Mononuclear cell (primary cell): ENCODE results near the gene MYH8. TPM values are rescaled to one million over a fixed set of nuclear protein-coding genes. Genes with fewer than 3 reads are reported as not detected.

Experiments
- H3K27me3 ChIP-seq: 2 replicates; pipeline ENCODE4 v1.6.0; 2011; ENCODE audit warnings: low read length, control low read depth; ENCODE audit not compliant: insufficient read depth
- H3K4me1 ChIP-seq: 2 replicates; pipeline ENCODE4 v1.5.1; 2011; ENCODE audit warnings: mild to moderate bottlenecking, low read length, control low read depth; ENCODE audit not compliant: insufficient read depth
- H3K4me3 ChIP-seq: 2 replicates; pipeline ENCODE4 v1.5.1; 2011; ENCODE audit warnings: mild to moderate bottlenecking, low read length, moderate library complexity
- H3K9me3 ChIP-seq: 2 replicates; pipeline ENCODE4 v1.5.1; 2011; ENCODE audit warnings: low read depth, mild to moderate bottlenecking, control low read depth, low read length
- total RNA-seq: library from RNA; depleted of rRNA; stranded (reverse); fragments of >200 nt; gene quantifications from one replicate; pipeline ENCODE4 v1.2.3, GENCODE V29; 2012

Gene MYH8
- total RNA-seq, 1 donor = not detected

DNA sequence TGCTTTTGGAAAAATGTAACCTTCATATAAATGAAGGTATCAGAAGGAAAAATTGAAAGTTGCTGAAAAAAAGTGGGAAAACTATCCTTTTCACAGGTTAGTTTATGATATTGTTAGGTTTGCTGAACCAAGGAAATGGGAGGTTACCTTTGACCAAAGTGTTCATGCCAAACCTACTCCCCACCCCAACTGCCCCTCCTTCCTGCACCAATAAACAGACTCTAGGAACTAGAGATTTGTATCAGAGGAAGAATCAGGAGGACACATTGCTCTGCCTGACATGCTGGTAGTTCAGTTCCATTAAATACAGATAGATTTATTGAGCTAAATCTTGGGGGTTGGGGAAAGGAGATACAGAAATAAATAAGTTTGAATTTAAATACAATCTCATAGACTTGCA lies 18.2 kb downstream of the MYH8 start:
- Histone ChIP-seq H3K27me3 (no peaks in the 10 kb centered on the region), H3K4me1 (no peaks in the 10 kb centered on the region), H3K9me3 (no peaks in the 10 kb centered on the region), H3K4me3 (no peak overlapping the region)

DNA sequence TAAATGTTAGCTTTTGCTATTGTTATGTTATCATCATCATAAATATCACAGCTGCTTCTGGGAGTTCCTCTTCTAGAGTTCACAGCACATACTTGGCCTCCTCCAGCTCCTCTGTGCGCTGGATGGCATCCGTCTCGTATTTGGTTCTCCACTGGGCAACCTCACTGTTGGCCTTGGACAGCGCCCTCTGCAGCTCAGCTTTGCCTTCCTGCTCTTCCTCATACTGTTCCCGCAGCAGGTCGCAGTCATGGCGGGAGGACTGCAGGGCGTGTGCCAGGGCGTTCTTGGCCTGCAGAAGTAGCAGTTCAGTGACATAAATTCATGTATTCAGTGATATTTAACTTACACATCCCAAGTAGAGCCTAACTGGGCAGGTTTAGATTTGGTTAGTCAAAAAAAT lies 23.4 kb downstream of the MYH8 start:
- peaks cover 2% of the 10 kb centered on the region for H3K27me3 ChIP-seq
- no peaks in the 10 kb centered on the region for H3K4me1 ChIP-seq
- no peak overlapping the region for H3K4me3 ChIP-seq
- H3K9me3 ChIP-seq = no peaks in the 10 kb centered on the region

DNA sequence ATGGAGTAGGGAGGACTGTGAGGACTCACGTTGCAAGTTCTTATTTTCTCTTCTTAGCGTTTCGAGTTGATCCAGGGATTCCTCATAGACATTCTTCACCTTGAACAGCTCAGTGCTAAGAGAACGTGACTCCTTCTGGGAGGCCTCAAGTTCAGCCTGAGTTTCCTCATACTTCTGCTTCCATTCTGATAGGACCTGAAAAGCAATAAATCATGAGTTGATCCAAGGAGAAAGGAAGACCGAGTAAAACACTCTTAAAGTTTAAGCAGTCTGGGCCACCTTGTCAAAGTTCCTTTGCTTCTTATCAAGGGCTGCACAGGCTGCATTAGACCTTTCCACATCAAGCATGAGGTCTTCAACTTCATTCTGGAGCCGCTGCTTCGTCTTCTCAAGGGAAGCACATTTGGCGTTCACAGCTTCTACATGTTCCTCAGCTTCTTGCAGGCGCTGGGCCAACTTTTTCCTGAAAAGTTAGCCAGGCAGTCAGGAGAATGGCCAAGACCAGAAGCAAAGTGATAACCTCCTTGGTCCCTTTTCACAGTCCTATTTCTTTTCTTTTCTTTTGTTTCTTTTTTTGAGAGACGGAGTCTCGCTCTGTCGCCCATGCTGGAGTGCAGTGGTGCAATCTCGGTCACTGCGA lies 25.1 kb downstream of the MYH8 start:
- Histone ChIP-seq H3K9me3 (no peaks in the 10 kb centered on the region), H3K27me3 (peaks cover 2% of the 10 kb centered on the region), H3K4me1 (no peaks in the 10 kb centered on the region), H3K4me3 (no peak overlapping the region)

DNA sequence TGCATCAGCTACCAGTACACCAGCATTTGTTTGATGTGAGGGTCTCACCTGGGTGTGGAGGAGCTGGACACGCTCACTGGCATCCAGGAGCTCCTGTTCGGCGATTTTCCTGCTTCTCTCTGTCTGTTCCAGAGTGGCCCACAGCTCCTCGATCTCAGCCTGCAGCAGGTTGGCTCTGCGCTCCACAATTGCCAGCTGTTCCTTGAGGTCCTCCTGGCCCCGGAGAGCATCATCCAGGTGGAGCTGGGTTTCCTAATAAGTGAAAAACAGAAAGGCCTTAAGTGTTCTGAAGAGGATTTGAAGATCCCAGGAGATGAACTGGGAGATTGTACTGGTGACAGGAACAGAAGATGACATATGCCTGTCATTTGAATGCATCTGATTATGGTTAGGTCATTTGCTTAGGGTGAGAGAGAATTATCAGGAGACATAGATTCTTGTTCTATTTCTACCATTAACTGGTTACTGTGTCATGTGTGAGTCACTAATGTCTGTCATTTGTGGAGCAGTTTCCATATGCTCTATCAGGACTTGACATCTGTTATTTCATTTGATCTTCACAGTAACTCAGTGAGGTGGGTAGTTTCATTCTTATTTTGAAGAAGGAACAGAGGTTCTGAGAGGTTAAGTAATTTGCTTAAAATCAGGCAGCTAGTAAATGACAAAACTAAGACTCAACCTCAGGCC lies 27.4 kb downstream of the MYH8 start:
- no peaks in the 10 kb centered on the region for H3K4me1 ChIP-seq
- no peaks in the 10 kb centered on the region for H3K9me3 ChIP-seq
- peaks cover 5% of the 10 kb centered on the region for H3K27me3 ChIP-seq
- no peak overlapping the region for H3K4me3 ChIP-seq

DNA sequence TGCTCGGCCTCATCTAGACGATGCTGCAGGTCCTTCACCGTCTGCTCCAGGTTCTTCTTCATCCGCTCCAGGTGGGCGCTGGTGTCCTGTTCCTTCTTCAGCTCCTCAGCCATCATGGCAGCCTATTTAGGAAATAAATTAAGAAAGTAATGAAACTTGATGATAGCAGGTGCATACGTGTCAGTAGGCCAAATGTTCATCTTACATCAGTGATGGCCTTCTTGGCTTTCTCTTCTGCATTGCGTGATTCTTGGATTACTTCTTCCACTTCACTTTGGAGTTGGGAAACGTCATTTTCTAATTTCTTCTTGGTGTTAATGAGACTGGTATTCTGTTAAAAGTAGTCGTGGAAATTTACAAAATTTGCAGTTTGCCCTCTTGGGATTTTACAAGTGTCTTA lies 28.9 kb downstream of the MYH8 start:
- Histone ChIP-seq H3K9me3 (no peaks in the 10 kb centered on the region), H3K27me3 (peaks cover 5% of the 10 kb centered on the region), H3K4me3 (no peak overlapping the region), H3K4me1 (no peaks in the 10 kb centered on the region)

DNA sequence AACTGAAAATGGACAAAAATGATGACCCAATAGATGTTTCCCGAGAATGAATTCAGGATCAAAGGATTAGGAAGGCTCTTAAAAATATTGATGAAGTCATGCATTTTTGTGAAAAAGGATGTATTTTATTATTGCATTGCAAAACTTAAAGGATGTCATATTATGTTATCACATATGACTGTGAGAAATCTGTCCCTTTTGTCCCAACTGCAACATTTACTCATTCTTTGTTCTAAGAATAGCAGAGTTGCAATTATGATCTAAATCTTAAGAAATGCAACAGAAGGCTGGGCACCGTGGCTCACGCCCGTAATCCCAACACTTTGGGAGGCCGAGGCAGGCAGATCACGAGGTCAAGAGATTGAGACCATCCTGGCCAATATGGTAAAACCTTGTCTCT lies 35.9 kb downstream of the MYH8 start:
- Histone ChIP-seq H3K27me3 (peaks cover 2% of the 10 kb centered on the region), H3K4me1 (no peaks in the 10 kb centered on the region), H3K4me3 (no peak overlapping the region), H3K9me3 (no peaks in the 10 kb centered on the region)

DNA sequence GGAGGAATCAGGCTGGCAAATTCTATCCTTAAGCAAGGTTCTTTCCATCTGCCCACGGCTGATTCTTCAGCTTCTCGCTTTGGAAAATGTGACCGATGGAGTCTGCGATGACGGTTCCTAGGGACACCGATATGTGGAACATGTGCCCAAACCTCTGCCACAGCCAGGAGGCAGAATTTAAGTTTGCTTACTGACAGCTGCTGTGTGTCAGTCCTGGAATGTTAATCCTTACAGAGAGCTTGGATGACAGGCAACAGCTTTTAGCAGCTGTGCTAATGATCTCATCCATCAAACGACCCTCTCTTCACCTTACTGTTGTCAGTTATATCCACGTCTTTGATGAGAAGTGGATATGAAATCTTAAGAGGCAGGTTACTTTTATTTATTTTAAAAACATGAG lies 37.6 kb downstream of the MYH8 start:
- Histone ChIP-seq H3K27me3 (no peaks in the 10 kb centered on the region), H3K4me1 (no peaks in the 10 kb centered on the region), H3K4me3 (no peak overlapping the region), H3K9me3 (no peaks in the 10 kb centered on the region)

DNA sequence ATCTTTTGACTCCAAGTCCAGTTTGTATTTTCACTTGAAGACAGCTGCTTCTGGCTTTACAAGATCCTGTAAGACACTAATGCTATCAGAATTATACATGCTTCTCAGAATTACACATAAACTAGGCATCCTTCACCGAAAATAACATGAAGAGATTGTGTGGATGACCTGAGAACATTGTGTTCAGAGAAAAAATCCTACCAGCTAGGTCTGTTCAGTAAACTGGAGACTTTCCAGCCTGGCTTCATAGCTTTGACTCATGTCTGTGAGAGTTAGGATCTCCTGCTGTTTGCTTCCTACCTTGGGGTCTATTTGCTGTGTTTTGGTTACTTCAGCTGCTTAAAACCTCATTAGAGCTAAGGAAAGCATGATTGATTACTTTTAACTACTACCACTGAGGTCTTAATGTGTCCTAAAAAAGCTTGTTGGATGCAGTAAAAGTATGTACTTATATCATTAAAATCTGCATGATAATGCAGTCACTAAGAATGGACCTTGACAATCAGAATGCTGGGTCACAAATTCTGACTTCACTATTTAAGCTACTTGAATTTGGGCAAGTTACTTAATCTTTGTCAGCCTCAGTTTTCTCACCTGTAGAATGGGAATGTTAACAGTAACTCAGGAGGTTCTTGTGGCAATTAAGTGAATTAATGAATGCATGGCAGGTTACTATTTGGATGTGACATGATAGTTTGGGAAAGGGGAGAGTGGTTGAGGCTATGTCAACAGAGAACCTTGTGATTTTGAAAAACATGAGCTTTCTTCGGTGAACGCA lies 40.9 kb downstream of the MYH8 start:
- no peaks in the 10 kb centered on the region for H3K9me3 ChIP-seq
- H3K4me3 ChIP-seq = no peak overlapping the region
- peaks cover 2% of the 10 kb centered on the region for H3K27me3 ChIP-seq
- no peaks in the 10 kb centered on the region for H3K4me1 ChIP-seq

DNA sequence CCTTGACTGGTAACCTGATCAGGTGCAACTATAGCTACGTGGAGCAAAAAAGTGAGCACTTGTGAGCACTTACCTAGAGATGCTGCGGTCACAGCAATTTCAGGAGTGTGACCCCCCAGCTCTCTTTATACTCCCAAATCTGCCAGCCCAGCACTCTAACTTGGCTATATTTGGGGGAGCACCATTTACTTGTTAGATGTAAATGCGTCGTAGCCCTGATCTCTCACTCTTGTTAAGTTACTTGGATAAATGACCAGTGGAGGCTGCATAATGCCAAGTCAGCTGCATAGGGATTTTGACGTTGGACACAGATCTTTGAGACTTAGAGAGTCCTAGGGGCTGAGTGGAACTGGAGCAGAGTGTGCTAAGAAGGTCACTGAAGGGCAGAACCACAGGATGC lies 48.8 kb downstream of the MYH8 start, which contains the start of gene MYH13:
MYH13 (minus strand) TSS at position 101 of the 400 bp plus-strand sequence. CDS start 8,476 bp downstream, outside the sequence.
- H3K27me3 ChIP-seq = peaks cover 4% of the 10 kb centered on the region
- no peak within 1 kb of the TSS for H3K4me3 ChIP-seq
- H3K4me1 ChIP-seq = no peaks in the 10 kb centered on the region
- H3K9me3 ChIP-seq = no peaks in the 10 kb centered on the region

DNA sequence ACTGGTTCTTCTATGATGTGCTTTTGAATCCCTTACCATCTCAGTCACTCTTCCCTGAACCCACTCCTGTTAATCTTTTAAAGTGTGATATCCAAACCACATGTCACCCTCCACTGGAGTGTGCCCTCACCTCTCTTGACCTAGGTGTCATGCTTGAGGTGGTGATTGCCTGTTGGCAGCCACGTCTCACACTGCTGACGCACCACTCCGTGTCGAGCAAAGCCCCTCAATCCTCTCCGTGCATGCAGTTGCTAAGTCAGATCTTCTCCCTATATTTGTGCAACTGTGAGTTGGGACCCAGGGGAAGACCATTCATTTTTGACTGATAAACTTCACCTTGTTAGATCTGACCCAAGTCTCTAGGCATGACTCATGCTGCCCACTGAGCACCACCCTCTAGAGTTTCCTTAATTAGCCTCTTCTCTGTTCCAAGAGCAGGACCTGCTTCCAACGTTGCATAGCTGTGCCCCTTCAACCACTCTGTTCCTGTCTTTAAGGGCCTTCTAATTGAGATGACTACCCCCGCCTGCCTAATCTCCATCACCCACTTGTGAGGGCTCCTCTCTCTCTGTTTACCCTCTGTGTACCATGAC lies 51.6 kb downstream of the MYH8 start:
- H3K9me3 ChIP-seq = no peaks in the 10 kb centered on the region
- H3K4me1 ChIP-seq = no peaks in the 10 kb centered on the region
- H3K4me3 ChIP-seq = no peak overlapping the region
- H3K27me3 ChIP-seq = peaks cover 4% of the 10 kb centered on the region

DNA sequence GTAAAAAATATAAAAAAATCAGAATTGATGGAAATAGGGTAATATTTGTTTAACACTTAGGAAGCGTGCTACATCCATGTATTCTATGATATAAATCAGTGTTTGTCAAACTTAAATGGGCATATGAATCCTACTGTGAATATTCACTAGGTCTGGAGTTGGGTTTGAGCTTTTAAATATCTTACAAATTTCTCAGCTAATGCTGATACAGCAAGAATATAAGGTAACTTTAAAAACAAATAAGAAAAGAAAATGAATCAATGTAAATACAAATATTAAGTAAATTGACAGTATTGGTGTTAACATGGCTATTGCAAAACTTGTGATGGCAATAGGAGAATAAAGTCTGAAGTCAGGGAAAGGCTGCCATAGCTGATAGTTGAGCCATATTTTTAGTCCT lies 52.5 kb downstream of the MYH8 start:
- Histone ChIP-seq H3K27me3 (peaks cover 4% of the 10 kb centered on the region), H3K4me3 (no peak overlapping the region), H3K4me1 (no peaks in the 10 kb centered on the region), H3K9me3 (no peaks in the 10 kb centered on the region)

DNA sequence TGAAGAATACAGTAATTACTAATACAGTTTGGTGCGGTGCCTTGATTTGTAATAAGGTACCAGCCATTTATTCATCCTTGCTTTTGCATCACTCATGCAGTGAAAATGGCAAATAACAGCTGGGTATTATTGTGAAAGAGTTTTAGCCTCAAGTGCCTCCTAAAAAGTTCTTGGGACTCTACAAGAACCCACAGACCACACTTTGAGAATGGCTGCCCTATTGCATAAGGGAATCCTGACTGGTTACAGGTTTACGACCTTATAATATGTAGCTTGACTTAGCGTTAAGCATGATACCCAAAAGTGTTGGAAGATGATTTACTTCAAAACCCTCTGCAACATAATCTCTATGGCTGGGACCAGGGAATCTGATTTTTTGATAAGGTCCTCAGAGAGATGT lies 53.2 kb downstream of the MYH8 start:
- Histone ChIP-seq H3K4me1 (no peaks in the 10 kb centered on the region), H3K4me3 (no peak overlapping the region), H3K27me3 (peaks cover 4% of the 10 kb centered on the region), H3K9me3 (no peaks in the 10 kb centered on the region)

DNA sequence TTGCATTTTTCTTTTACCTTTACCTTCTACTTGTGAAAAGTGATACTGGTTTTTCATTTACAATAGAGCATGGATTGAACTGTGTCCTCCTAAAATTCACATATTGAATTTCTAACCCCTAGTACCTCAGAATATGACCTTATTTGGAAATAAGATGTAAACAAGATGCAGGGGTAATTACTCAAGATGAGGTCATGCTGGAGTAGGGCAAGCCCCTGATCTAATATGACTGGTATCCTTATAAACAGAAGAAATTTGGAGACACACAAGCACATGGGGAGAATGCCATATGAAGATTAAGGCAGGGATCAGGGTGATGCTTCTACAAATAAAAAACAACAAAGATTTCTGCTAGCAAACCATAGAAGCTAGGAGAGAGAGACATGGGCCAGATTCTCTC lies 61.2 kb downstream of the MYH8 start:
- H3K4me1 ChIP-seq = no peaks in the 10 kb centered on the region
- no peak overlapping the region for H3K4me3 ChIP-seq
- no peaks in the 10 kb centered on the region for H3K9me3 ChIP-seq
- H3K27me3 ChIP-seq = no peaks in the 10 kb centered on the region

DNA sequence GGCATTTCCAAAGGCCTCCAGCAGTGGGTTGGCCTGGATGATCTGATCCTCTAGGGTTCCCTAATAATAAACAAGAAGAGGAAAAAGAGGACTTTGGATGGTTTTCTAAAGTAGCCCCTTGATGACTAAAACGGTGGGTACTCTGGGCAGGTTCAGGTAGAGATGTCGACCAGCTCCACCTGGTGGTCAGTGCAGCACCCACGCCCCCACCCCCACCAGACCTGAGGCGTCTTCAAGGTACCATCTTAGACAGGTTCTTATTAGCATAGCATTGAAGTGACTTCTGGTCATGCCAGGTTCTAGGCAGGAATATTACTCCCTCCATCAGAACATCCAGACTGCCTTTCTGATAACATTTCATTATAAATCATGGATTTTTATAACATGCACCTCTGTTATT lies 64.0 kb downstream of the MYH8 start:
- Histone ChIP-seq H3K4me3 (no peak overlapping the region), H3K9me3 (no peaks in the 10 kb centered on the region), H3K4me1 (no peaks in the 10 kb centered on the region), H3K27me3 (no peaks in the 10 kb centered on the region)

DNA sequence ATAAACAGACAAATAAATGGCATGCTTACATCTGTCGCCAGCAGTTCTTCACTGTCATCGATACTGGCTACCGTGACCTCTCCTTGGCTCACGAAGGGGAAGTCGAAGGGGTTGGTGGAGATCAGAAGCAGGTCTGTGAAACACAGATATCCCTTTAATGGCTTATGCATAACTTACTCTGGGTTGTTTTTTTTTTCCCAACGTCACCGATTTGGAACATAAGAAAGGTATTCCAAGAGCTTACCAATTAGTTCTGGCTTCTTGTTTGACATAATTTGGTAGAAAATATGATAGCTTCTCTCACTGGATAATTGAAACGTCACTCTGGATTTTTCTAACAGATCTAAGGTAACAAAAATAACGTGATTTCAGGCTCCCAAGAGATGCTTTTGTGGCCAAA lies 67.1 kb downstream of the MYH8 start:
- Histone ChIP-seq H3K9me3 (no peaks in the 10 kb centered on the region), H3K27me3 (no peaks in the 10 kb centered on the region), H3K4me3 (no peak overlapping the region), H3K4me1 (no peaks in the 10 kb centered on the region)
